HG02840 (cell line): Measurements from ENCODE around the gene TIPIN.
"Not testable (repeated sequence)": the region's sequence is repeated elsewhere in the genome, so short reads cannot be mapped to it uniquely, and the experiment has no call there.

Experiments
- ATAC-seq: cut with Tn5 transposase; IDR thresholded peaks from one replicate; pipeline ENCODE4 v1.9.1; 2021; ENCODE audit warnings: mild to moderate bottlenecking, moderate library complexity, moderate number of reproducible peaks; ENCODE audit not compliant: unreplicated experiment, low FRiP score

The TIPIN gene

GRCh38 chr15:66304425-66304824 is 52.1 kb downstream of the TIPIN start:
- not testable (repeated sequence) for ATAC-seq

- no peak for ATAC-seq
Observed at GRCh38 chr15:66302489-66303278, 53.8 kb downstream of the TIPIN start.

DNA sequence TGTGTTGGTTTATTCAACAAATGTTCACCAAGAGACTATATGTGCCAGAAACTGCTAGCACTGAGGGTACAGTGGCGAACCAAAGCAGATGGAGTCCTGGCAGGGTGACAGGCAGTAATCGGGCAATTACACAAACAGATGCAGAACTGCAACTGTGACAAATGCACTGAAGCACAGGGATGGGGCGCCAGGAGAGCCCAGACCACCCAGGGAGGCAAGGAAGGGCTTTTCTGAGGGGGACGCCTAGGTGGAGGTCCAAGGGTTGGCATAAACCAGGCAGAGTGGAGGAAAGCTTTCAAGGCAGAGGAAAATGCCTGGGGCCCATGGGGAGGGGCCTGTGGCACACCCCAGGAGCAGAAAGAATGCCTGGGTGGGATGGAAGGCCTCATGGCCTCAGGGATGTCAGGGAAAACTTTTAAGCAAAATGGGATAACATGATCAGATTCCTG is 57.7 kb downstream of the TIPIN start:
- ATAC-seq, result no peak

DNA sequence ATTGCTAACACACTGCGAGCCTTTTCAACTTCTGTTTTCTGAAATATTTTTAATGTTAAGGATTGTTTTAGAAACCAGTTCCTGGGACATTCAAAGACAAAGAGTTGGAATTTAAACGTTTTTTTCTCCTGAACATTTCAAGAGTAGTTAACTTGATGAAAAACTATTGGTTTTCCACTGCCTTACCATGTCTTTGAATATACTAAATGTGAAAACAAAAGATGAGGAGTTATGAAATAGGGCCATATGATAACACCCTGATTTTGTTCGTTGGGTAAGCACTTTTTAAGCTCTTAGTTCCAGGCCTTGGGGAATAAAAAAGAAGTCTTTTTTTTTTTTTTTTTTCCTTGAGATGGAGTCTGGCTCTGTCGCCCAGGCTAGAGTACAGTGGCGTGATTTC is 60.3 kb downstream of the TIPIN start:
- no peak for ATAC-seq

GRCh38 chr15:66294932-66295235 is 61.6 kb downstream of the TIPIN start:
- ATAC-seq, result no peak

DNA sequence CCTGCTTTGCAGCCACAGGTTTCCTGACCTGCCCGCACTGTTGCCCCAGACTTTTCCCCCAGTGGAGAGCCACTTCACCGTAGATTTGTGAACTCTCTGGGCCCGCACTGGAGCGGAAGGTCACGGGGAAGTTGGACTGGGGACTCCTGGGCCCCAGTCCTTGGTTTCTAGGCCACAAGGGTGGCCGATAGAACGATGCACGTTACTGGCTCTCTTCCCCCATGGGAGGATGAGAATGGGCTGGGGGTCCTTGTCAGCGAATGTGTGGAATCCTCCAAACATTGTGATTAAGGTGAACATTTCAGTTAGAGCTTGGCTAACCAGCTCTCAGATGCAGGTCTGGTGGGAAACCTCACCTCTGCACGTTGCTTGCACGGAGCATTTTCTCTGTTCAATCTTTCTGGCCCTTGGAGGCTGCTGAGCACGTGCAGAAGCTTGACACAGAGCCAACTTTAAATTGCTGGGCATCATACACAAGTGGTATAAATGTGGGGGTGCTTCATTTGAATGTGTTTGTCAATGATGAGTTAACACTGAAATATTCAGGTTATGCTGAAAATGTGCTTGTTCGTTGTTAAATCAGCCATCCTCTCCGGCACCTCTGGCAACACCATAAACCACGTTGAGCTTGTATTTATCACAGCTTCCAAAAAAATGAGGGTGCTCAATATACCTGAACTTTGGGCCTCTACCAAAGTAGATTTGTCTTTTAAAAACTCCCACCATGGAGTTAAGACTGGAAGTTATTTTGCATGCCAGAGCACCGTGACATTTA is 62.1 kb downstream of the TIPIN start:
- peak; percentile 8 for ATAC-seq

DNA sequence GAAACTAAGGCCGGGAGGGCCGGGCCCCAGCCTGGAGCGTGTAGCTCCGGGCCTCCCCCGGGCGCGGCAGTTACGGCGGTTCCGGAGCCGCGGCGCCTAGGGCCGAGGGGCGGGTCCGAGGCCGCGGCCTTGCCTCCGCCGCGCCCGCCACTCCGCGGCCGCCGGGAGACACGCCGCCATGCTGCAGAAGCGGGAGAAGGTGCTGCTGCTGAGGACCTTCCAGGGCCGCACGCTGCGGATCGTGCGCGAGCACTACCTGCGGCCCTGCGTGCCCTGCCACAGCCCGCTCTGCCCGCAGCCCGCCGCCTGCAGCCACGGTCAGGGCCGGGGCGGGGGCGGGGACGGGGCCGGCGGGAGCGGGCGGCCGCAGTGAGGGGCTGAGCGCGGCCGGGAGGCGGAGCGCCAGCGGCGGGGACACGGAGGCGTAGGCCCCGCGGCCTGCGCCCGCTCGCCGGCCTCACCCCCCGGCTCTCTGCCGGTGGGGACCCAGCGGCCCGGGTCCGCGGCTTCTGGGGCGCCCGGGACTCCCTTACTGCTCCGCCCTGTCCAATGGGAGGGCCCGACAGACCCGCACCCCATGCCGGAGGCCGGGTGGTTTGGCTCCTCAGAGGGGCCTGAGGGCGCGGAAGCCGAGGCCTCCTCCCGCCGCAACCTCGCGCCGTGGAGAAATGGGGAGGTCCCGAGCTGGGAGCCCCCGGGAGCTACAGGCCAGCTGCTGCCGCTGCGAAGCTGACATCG is 62.9 kb downstream of the TIPIN start, which contains the start of gene DIS3L:
Gene DIS3L, plus strand, starts transcription at position 150 of the 738 bp plus-strand sequence. Its CDS starts 29 bp downstream, at position 179.
- ATAC-seq, result peak; percentile 65

DNA sequence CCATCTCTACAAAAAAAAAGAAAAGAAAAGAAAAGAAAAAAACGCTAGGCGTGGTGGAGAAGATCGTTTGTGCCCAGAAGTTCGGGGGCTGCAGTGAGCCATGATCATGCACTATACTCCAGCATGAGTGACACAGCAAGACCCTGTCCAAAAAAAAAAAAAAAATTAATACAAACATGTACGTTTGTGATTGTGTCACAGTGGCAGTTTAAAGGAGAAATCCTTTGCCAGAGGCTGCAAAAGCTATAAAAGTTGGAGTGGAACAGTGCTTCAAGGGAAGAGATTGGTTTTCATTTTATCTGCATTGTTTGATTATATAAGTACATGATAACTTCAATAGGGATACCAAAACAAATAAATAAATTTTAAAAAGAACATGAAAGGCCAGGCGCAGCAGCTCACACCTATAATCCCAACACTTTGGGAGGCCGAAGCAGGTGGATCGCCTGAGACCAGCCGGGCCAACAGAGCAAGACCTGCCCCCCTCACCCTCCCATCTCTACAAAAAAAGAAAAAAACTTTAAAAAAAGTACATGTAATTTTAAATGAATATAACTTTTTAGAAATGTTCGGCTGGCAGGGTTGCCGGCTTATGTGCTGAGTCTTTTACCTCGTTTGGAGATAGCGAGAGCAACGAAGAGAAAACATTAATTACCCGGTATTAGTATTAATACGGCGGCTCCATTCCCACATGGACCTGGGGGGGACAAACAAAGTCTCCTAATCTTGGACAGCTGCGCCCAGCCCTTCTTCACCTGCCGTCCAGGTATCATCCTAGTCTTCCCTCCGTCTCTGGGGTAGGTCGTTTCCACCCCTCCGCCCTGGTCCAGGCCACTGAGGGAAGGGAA is 63.7 kb downstream of the TIPIN start:
- ATAC-seq, result no peak

GRCh38 chr15:66291816-66292570 is 64.5 kb downstream of the TIPIN start:
- ATAC-seq, result no peak

- no peak for ATAC-seq
Observed at GRCh38 chr15:66290518-66290917, 66.0 kb downstream of the TIPIN start.

DNA sequence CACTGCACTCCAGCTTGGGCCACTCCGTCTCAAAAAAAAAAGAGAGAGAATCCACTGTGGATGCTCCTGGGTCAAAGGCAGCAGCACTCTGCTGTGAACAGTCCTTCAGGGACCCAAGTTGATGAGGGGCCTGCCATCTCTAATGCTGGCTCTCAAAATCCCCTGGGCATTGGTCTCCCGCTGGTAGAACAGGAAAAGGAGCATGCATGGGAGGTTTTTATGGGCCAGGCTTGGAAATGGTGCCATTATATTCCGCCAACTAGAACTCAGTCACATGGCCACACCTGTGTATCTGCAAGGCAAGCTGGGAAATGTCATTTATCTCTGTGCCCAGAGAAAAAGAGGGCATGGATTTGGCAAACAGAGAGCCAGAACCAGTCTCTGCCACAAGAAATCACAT is 66.5 kb downstream of the TIPIN start:
- no peak for ATAC-seq

GRCh38 chr15:66288551-66289185 is 67.8 kb downstream of the TIPIN start:
- no peak for ATAC-seq

DNA sequence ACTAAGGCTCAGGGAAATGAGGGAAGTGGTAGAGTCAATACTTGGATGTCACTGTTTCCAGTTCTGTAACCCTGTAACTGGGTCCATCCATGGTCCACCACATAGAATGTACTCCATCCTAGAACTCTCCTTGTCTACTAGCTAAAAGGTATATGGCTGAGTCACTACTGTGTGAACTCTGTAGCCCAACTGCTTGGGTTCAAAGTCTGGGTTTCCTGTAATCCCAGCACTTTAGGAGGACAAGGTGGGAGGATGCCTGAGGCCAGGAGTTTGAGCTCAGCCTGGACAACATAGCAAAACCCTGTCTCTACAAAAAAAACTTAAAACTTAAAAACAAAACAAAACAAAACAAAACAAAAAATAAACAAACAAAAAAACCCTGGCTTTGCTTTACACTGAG is 68.4 kb downstream of the TIPIN start:
- ATAC-seq, result no peak

DNA sequence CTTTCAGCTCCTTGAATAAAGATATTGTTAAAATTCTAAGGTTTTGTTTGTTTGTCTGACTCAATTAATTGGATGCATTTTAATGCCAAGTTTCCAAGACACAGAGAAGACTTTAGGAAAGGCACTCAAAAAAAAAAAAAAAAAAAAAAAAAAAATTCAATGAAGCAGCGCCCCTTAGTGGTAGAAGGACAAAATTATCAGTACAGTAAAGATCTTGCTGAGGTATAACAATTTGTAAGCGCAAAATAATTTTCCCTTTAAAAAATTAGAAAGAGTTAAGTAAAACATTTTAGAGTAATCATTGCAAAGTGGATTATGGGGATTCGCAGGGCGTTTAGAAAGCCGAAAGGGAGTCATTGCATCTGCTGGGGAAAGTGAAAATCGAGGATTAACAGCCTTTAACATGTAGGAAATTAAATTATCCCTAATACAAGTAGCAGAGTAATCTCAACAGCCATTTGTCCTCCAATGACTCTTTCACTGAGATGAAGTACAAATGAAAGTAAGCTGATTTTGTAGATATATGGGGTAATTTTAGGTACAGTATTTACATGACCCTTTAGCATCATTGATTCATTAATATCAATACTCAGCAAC is 68.9 kb downstream of the TIPIN start:
- no peak for ATAC-seq
